ENCODE results near the gene NGEF.

NGEF gene

DNA sequence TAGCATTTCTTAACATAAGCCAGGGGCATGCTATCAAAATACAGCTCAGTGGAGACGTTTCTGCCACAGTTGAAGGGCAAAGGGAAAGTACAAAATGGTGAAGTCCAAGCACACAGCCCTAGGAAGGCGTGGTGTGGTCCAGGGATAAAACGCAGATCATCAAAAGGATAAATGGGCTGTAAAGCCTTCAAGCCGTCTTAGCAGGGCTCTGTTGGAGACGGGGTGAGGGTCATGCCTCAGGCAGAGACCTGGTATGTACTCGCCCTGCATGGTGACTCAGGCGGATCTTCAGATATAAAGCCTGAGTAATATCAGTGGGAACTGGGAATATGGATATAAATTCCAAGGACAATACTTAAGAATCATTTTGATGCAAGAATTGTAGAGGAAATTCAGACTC is 61.2 kb downstream of the NGEF start:
- in situ Hi-C loops (cut with HindIII; ENCODE audit: low sequenced_read_pairs): no loop called here
- TF ChIP-seq, protein P1, sequence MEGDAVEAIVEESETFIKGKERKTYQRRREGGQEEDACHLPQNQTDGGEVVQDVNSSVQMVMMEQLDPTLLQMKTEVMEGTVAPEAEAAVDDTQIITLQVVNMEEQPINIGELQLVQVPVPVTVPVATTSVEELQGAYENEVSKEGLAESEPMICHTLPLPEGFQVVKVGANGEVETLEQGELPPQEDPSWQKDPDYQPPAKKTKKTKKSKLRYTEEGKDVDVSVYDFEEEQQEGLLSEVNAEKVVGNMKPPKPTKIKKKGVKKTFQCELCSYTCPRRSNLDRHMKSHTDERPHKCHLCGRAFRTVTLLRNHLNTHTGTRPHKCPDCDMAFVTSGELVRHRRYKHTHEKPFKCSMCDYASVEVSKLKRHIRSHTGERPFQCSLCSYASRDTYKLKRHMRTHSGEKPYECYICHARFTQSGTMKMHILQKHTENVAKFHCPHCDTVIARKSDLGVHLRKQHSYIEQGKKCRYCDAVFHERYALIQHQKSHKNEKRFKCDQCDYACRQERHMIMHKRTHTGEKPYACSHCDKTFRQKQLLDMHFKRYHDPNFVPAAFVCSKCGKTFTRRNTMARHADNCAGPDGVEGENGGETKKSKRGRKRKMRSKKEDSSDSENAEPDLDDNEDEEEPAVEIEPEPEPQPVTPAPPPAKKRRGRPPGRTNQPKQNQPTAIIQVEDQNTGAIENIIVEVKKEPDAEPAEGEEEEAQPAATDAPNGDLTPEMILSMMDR (IDR thresholded peaks at IDR 0.05; ENCODE audit: low read depth, low read length, missing control alignments): no peak
- no peak for DNase-seq (ENCODE audit: low read depth)
- H3K4me3 ChIP-seq (ENCODE audit: low read depth, low read length): no peak overlapping the region

DNA sequence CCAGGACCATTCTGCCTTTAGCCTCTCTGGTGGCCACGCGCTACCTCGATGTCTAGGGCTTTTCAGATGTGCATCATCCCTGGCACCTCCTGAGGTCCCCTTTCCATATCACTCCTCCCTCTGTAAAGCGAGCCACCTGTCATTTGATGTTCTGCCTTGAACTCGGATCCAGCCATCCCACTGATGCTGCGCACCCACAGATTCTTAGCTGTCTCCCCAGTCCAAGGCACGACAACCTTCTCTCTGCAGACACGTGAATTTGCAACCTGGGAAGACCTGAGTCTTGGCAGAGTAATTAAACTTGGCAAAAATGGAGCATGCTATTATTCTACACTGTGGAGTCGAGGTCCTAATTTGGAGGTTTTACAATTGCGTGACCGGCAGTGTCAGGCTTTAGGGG is 61.9 kb downstream of the NGEF start:
- TF ChIP-seq, protein P1 (IDR thresholded peaks at IDR 0.05; ENCODE audit: low read depth, low read length, missing control alignments): no peak
- in situ Hi-C loops (cut with HindIII; ENCODE audit: low sequenced_read_pairs): no loop called here

DNA sequence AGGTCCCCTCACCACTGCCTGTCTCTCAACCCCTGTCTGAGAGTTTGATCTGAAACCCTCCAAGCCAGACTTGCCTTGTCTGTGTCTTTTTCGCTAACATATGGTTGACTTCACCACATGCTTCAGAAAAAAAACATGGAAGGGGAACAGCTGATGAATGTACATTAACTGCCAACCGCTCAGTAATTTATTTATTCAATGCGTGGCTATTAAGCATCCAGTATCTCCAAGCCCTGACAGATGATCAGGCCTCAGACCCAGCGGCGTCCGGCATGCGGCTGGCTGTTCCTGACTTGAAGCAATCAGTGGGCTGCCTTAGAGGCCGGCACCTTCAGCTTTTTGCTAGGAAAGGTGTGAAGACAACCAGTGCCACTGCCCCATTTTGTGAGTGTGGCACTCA is 62.3 kb downstream of the NGEF start:
- H3K4me3 ChIP-seq (ENCODE audit: low read depth, low read length): no peak overlapping the region
- TF ChIP-seq, protein P1 (IDR thresholded peaks at IDR 0.05; ENCODE audit: low read depth, low read length, missing control alignments): no peak
- no peak for DNase-seq (ENCODE audit: low read depth)
- in situ Hi-C loops (cut with HindIII; ENCODE audit: low sequenced_read_pairs): no loop called here

More for the DNA sequence above, 61.9 kb downstream of the NGEF start:
- no peak overlapping the region for H3K4me3 ChIP-seq (ENCODE audit: low read depth, low read length)
- no peak for DNase-seq (ENCODE audit: low read depth)

DNA sequence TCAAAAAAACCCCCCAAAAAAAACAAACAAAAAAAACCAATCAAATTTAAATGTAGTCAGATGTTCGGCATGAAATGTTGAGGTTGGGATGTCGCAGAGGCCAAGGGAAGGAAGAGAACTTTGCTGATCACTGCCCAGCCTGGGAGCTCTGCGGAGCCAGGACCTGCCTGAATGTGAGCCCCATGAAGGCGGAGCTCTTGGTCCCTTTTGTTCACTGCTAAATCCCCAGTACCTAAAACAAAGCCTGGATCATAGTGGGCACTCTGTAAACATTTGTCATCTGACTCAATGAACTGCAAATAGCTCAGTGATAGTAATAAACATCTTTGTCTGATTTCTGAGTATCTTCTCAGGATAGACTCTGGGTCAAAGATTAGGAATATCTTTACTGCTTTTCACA is 64.0 kb downstream of the NGEF start:
- DNase-seq (ENCODE audit: low read depth): no peak

DNA sequence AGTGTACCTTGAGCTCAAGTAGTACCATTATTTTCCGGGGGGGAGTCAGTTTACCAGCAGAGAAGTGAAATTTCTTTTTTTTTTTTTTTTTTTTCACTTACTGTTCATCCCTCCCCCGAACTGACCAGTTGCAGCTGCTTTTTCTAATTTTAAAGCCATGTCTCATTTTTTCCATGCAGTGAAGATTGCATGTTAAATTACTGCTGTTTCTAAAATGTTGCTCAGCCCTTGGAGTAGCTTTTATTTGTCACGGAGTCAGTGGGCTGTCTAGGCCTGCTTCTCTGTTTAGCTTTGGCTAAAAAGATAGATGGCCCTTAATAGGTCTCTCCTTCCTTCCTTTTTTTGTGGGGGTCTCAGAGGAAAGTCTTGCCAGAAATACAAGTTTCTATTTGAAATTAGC is 70.2 kb downstream of the NGEF start:
- TF ChIP-seq, protein P1 (IDR thresholded peaks at IDR 0.05; ENCODE audit: low read depth, low read length, missing control alignments): no peak
- DNase-seq (ENCODE audit: low read depth): no peak
- in situ Hi-C loops (cut with HindIII; ENCODE audit: low sequenced_read_pairs): no loop called here
- H3K4me3 ChIP-seq (ENCODE audit: low read depth, low read length): no peak overlapping the region

More for the DNA sequence above, 64.0 kb downstream of the NGEF start:
- no peak overlapping the region for H3K4me3 ChIP-seq (ENCODE audit: low read depth, low read length)
- in situ Hi-C loops (cut with HindIII; ENCODE audit: low sequenced_read_pairs): no loop called here
- TF ChIP-seq, protein P1 (IDR thresholded peaks at IDR 0.05; ENCODE audit: low read depth, low read length, missing control alignments): no peak

DNA sequence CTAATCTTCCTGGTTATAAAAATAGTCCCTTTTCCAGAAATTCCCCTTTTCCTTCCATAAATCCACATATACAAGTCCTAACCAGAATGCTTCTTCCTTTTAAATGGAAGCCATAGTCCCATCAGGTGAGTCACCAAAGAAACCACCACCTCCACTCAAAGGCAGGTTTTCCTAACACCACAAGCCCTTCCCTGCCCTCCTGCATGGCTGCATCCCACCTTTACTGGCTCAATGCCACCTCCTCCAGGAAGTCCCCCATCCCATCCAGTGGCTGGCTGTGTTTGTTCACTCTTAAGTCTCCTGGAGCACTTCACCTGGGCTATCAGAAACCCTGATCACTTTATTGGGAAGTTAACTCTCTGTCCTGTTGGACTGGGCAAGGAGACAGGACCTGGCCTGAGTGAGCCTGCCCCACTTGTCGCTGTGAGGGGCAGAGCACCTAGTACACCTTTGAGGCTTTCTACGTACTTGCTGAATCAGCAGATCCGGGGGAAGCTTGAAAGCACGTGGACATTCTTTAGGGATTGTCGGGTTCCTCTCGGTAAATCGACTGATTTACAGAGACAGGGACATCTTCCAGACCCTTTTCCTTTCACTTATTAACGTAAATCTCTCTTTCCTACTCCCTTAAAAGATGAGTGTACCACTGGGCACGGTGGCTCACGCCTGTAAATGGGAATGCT is 71.0 kb downstream of the NGEF start:
- in situ Hi-C loops (cut with HindIII; ENCODE audit: low sequenced_read_pairs): no loop called here
- TF ChIP-seq, protein P1 (IDR thresholded peaks at IDR 0.05; ENCODE audit: low read depth, low read length, missing control alignments): no peak
- no peak overlapping the region for H3K4me3 ChIP-seq (ENCODE audit: low read depth, low read length)
- no peak for DNase-seq (ENCODE audit: low read depth)
